Neuronal stem cell (in vitro differentiated cells): ENCODE results near the gene NRSN2.

ENCODE experiments used
- DNase-seq: peaks from one replicate; pipeline ENCODE4 v3.0.0-alpha.2; 2013; ENCODE audit warnings: low spot score
- H2AFZ ChIP-seq: one replicate; pipeline ENCODE4 v1.6.1; 2013; ENCODE audit warnings: mild to moderate bottlenecking, low read length, inconsistent platforms
- H2AK5ac ChIP-seq: 2 replicates; pipeline ENCODE4 v1.6.1; 2013; ENCODE audit warnings: low read depth, mild to moderate bottlenecking, inconsistent platforms, low read length, moderate library complexity, mixed read lengths
- H2BK120ac ChIP-seq: 2 replicates; pipeline ENCODE4 v1.6.1; 2013; ENCODE audit warnings: low read depth, mild to moderate bottlenecking, inconsistent platforms, low read length, moderate library complexity, mixed read lengths
- H2BK12ac ChIP-seq: one replicate; pipeline ENCODE4 v1.6.1; 2013; ENCODE audit warnings: low read length, inconsistent platforms
- H2BK15ac ChIP-seq: 2 replicates; pipeline ENCODE4 v1.6.1; 2013; ENCODE audit warnings: mild to moderate bottlenecking, low read length, inconsistent platforms, mixed read lengths
- H2BK5ac ChIP-seq: one replicate; pipeline ENCODE4 v1.6.1; 2013; ENCODE audit warnings: inconsistent platforms, mild to moderate bottlenecking, low read length, moderate library complexity
- H3K14ac ChIP-seq: one replicate; pipeline ENCODE4 v1.6.1; 2013; ENCODE audit warnings: low read length, inconsistent platforms
- H3K18ac ChIP-seq: 2 replicates; pipeline ENCODE4 v1.6.1; 2013; ENCODE audit warnings: low read length, inconsistent platforms
- H3K23ac ChIP-seq: 2 replicates; pipeline ENCODE4 v1.6.1; 2013; ENCODE audit warnings: low read depth, mild to moderate bottlenecking, mixed read lengths, low read length, inconsistent platforms; ENCODE audit not compliant: poor library complexity
- H3K27ac ChIP-seq: replicated peaks from 3 replicates; pipeline ENCODE4 v1.5.1; 2013; ENCODE audit warnings: low read length, inconsistent platforms
- H3K27me3 ChIP-seq, 3 experiments: 2 replicates each; pipeline ENCODE4 v1.6.1; 2013; ENCODE audit warnings: low read length in 3 of 3, mild to moderate bottlenecking in 2 of 3, inconsistent platforms in 1 of 3, low read depth in 1 of 3, mixed read lengths in 1 of 3, moderate library complexity in 1 of 3; ENCODE audit not compliant: control insufficient read depth in 3 of 3, insufficient read depth in 3 of 3
- H3K36me3 ChIP-seq, 2 donors: replicated peaks in 1 of 2; 2 replicates each; pipeline ENCODE4 v1.6.1; 2013; ENCODE audit warnings: low read length in 2 of 2; ENCODE audit not compliant: control insufficient read depth in 2 of 2, insufficient read depth in 2 of 2
- H3K4ac ChIP-seq: 2 replicates; pipeline ENCODE4 v1.6.1; 2013; ENCODE audit warnings: inconsistent platforms, mild to moderate bottlenecking, low read length, moderate library complexity
- H3K4me1 ChIP-seq, 2 donors: 1 replicate in 1 of 2; 2 replicates in 1 of 2; pipeline ENCODE4 v1.6.1; 2013; ENCODE audit warnings: low read length in 2 of 2, low read depth in 1 of 2; ENCODE audit not compliant: control insufficient read depth in 2 of 2, insufficient read depth in 1 of 2
- H3K4me2 ChIP-seq: one replicate; pipeline ENCODE4 v1.6.1; 2013; ENCODE audit warnings: mild to moderate bottlenecking, low read length, inconsistent platforms; ENCODE audit not compliant: insufficient read depth, poor library complexity, severe bottlenecking
- H3K4me3 ChIP-seq, 2 donors: 2 replicates each; pipeline ENCODE4 v1.5.1; 2013; ENCODE audit warnings: low read length in 2 of 2, mild to moderate bottlenecking in 2 of 2, inconsistent platforms in 1 of 2, moderate library complexity in 1 of 2
- H3K79me1 ChIP-seq: one replicate; pipeline ENCODE4 v1.6.1; 2013; ENCODE audit warnings: low read depth, mild to moderate bottlenecking, inconsistent platforms, low read length, moderate library complexity
- H3K9ac ChIP-seq: one replicate; pipeline ENCODE4 v1.6.1; 2013; ENCODE audit warnings: mild to moderate bottlenecking, low read depth, low read length, inconsistent platforms; ENCODE audit not compliant: poor library complexity
- H3K9me3 ChIP-seq, 2 donors: replicated peaks in 1 of 2; 2 replicates each; pipeline versions ENCODE3 to v1.6.1; 2013; ENCODE audit warnings: low read length in 2 of 2, mild to moderate bottlenecking in 2 of 2, inconsistent platforms in 1 of 2, low read depth in 1 of 2, mixed read lengths in 1 of 2, moderate library complexity in 1 of 2; ENCODE audit not compliant: control insufficient read depth in 2 of 2, insufficient read depth in 1 of 2
- H4K8ac ChIP-seq: one replicate; pipeline ENCODE4 v1.6.1; 2013; ENCODE audit warnings: low read depth, mild to moderate bottlenecking, inconsistent platforms, low read length, moderate library complexity
- H4K91ac ChIP-seq: one replicate; pipeline ENCODE4 v1.6.1; 2013; ENCODE audit warnings: low read length, low read depth, mild to moderate bottlenecking, inconsistent platforms; ENCODE audit not compliant: poor library complexity
- WGBS, 2 donors: extraction: QIAGEN DNeasy Blood & Tissue Kit; methylation state at CpG; one replicate each; pipeline ENCODE4 v1.1.7; 2013; ENCODE audit warnings: missing lambda C conversion rate in 2 of 2, mixed read lengths in 1 of 2; ENCODE audit not compliant: insufficient read length in 2 of 2, insufficient replicate concordance in 1 of 2; ENCODE audit errors: extremely low coverage in 2 of 2; 5-methylcytosine and 5-hydroxymethylcytosine counted together

Gene NRSN2

DNA sequence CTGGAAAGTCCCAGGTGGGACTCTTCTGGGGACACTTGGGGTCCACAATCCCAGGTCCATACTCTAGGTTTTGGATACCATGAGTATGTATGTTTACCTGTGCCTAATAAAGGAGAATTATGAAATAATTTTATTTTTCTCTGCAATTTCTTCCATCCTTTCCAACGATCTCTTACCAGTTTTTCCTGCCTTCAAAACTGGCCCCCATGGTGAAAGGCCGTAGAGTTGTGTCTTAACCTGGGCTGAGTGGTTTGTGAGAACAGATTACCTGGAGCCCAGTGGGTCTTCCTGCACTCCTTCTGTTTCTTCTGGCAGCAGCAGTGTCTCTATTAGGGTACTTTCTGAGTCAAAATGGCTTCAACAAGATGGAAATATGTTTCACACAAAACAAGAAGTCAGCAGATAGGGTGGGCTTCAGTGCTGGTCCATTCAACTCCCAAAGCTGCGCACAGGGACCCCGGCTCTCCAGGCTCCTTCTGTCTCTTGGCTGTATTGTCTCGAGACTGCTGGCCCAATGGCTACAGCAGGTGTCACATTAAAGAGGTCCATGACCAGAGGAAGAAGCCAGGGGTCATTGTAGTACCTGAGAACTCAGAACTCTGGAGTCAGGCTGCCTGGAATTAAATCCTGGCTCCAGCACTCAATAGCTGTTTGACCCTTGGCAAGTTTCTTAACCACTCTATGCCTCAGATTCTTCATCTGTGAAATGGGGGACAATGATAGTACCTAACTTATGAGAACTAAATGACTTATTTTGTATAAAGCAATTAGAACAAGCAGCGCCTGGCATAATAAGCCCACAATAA is 50.7 kb downstream of the NRSN2 start:
- Histone ChIP-seq H3K14ac (no peak overlapping the region), H3K36me3 (peaks cover 5 to 44% of the 10 kb centered on the region in 2 donors), H3K9me3 (peaks cover 0 to 1% of the 10 kb centered on the region in 2 donors), H3K27me3 (no peaks in the 10 kb centered on the region), H3K4ac (no peak overlapping the region), H3K23ac (no peak overlapping the region), H4K8ac (no peak overlapping the region), H3K4me2 (no peak overlapping the region), H2BK15ac (no peak overlapping the region), H3K4me3 (no peak overlapping the region), H3K9ac (no peak overlapping the region), H3K18ac (no peak overlapping the region), H4K91ac (no peak overlapping the region), H2AFZ (no peak overlapping the region), H3K79me1 (peaks cover 2% of the 10 kb centered on the region), H2AK5ac (no peak overlapping the region), H2BK5ac (no peak overlapping the region), H3K27ac (no peak overlapping the region), H3K4me1 (peaks cover 9% of the 10 kb centered on the region in 2 donors), H2BK12ac (no peak overlapping the region), H2BK120ac (no peak overlapping the region)
- no CpG with 5 or more reads among the region's 6 CpGs for WGBS, 2 donors
- DNase-seq = no peak

DNA sequence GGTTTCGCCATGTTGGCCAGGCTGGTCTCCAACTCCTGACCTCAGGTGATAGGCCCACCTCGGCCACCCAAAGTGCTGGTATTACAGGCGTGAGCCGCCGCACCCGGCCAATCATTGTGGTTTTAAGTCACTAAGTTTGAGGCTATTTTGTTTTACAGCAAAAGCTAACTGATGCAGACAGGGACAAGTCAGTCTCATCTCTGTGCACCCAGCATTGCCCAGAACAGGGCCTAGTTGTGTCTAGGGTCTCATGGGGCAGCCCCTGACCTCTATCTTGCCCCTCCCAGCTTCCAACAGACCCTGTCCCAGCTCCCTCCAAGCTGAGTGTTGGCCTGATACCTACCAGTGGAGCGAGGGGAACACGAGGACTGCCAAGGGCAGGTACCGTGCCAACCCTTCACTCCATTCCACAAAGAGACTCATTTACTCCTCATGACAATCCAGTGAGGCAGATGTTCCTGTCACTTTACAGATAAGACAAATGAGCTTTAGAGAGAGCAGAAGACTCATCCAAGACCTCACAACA is 52.3 kb downstream of the NRSN2 start:
- Histone ChIP-seq H3K23ac (no peak overlapping the region), H3K36me3 (peaks cover 5 to 33% of the 10 kb centered on the region in 2 donors), H2AK5ac (no peak overlapping the region), H3K9me3 (peaks cover 0 to 1% of the 10 kb centered on the region in 2 donors), H3K27me3 (no peaks in the 10 kb centered on the region), H3K4me3 (no peak overlapping the region), H2BK5ac (no peak overlapping the region), H2BK120ac (no peak overlapping the region), H2AFZ (no peak overlapping the region), H3K79me1 (peaks cover 2% of the 10 kb centered on the region), H3K9ac (no peak overlapping the region), H4K91ac (no peak overlapping the region), H2BK15ac (no peak overlapping the region), H3K14ac (no peak overlapping the region), H2BK12ac (no peak overlapping the region), H3K18ac (no peak overlapping the region), H3K4ac (no peak overlapping the region), H4K8ac (no peak overlapping the region), H3K4me1 (peaks cover 9% of the 10 kb centered on the region in 2 donors), H3K4me2 (no peak overlapping the region), H3K27ac (no peak overlapping the region)
- DNase-seq = no peak
- no CpG with 5 or more reads among the region's 9 CpGs for WGBS, 2 donors

DNA sequence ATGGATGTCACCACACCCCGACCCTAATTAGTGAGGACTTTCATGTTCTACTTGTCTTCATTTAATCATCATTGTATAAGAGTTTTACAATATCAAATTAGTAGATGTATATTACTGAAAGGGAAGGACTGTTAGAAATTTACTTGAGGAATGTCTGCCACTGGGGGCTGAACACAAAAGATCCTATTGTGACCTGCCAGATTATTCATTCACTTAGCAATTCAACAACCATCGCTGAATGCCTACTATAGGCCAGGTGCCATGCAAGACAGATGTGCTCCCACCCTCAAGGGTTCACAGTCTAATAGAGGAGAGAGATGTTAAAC is 53.2 kb downstream of the NRSN2 start:
- Histone ChIP-seq H2BK5ac (no peak overlapping the region), H3K27ac (no peak overlapping the region)

DNA sequence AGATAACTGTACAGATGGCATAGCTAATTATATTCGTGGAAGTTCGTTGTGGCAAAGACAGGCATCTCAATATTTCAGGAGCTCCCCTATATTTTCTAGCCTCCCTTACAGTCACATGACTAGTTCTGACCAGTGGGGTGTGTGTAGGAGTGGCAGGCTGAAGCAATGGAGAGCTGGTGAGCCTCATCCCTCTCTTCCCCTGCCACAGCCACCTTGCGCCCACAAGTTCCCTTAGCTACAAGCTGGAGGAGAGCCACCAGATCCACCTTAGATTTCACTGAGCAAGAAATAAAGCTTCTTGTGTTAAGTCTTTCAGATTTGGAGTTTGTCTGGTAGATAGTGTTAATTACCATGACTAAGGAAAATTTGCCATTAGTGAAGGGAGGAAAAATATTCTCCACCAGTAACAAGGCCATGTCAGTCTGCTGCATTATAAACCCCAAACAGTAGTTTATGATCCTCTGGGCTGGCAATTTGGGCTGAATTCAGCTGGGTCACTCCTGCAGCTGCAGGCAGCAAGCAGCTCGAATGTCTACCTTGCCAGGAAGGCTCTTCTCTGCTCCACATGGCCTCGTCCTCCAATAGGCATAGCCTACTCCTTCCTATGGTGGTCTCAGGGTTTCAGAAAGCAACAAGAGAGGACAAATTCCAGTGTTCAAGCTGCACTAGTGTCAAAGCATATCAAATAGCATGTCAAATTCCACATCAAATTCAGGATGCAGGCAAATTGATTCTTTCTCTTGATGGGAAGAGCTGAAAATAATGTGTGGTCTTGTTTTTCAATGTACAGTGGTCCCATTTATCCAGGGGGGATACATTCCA is 53.8 kb downstream of the NRSN2 start:
- Histone ChIP-seq H4K91ac (no peak overlapping the region), H3K4ac (no peak overlapping the region), H3K4me2 (no peak overlapping the region), H3K36me3 (peaks cover 3 to 20% of the 10 kb centered on the region in 2 donors), H2AK5ac (no peak overlapping the region), H3K18ac (no peak overlapping the region), H3K9ac (no peak overlapping the region), H4K8ac (no peak overlapping the region), H3K14ac (no peak overlapping the region), H2BK15ac (no peak overlapping the region), H2BK5ac (no peak overlapping the region), H3K4me1 (peaks cover 9% of the 10 kb centered on the region in 2 donors), H3K27ac (no peak overlapping the region), H2AFZ (peak overlapping the region; percentile 80), H3K4me3 (no peak overlapping the region), H2BK120ac (no peak overlapping the region), H3K23ac (no peak overlapping the region), H3K79me1 (no peaks in the 10 kb centered on the region), H2BK12ac (no peak overlapping the region), H3K9me3 (peaks cover 0 to 1% of the 10 kb centered on the region in 2 donors), H3K27me3 (no peaks in the 10 kb centered on the region)
- no peak for DNase-seq
- WGBS, 2 donors = no CpG with 5 or more reads among the region's 5 CpGs

More for the DNA sequence above, 53.2 kb downstream of the NRSN2 start:
- no CpG with 5 or more reads among the region's 2 CpGs for WGBS, 2 donors
- Histone ChIP-seq H3K14ac (no peak overlapping the region), H4K8ac (no peak overlapping the region), H3K9me3 (peaks cover 0 to 1% of the 10 kb centered on the region in 2 donors), H2BK15ac (no peak overlapping the region), H3K4me3 (no peak overlapping the region), H3K27me3 (no peaks in the 10 kb centered on the region), H3K36me3 (peaks cover 5 to 25% of the 10 kb centered on the region in 2 donors), H3K4me2 (no peak overlapping the region), H2BK120ac (no peak overlapping the region), H3K4me1 (peaks cover 9% of the 10 kb centered on the region in 2 donors), H2AFZ (peak overlapping the region; percentile 80), H2BK12ac (no peak overlapping the region), H2AK5ac (no peak overlapping the region), H3K79me1 (peaks cover 2% of the 10 kb centered on the region), H4K91ac (no peak overlapping the region), H3K18ac (no peak overlapping the region), H3K4ac (no peak overlapping the region), H3K23ac (no peak overlapping the region), H3K9ac (no peak overlapping the region)
- DNase-seq = no peak
